GM19324 (cell line): Measurements from ENCODE around the gene FNDC3A.
"Not testable (repeated sequence)": the region's sequence is repeated elsewhere in the genome, so short reads cannot be mapped to it uniquely, and the experiment has no call there.

Source experiments
- ATAC-seq: cut with Tn5 transposase; IDR thresholded peaks from one replicate; pipeline ENCODE4 v1.9.1; 2021; ENCODE audit warnings: mild to moderate bottlenecking, moderate library complexity; ENCODE audit not compliant: unreplicated experiment, low FRiP score

The FNDC3A gene

DNA sequence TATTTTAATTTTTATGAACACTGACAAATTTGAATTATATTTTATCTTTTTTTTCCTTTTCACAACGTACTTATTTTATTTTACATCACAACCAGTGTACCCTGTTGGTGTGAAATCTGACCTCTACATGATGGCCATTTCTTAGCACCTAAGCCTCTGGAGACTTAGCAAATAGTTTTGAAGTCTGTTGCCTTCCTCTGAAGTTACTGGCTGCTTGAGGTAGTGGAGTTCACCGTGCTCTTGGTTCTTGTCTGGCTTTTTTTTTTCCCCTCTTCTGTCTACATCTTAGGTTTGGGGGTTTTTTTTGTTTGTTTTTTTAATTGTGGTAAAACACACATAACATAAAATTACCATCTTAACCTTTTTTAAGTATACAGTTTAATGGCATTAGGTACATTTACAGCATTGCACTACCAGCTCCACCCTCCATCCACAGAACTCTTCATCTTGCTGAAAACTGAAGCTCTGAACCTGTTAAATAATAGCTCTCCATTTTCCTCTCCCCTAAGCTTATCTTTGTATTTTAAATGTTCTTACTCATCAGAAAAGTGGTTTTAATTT is 150.3 kb downstream of the FNDC3A start:
- ATAC-seq: no peak

- no peak for ATAC-seq
Observed at GRCh38 chr13:49132479-49133002, 156.8 kb downstream of the FNDC3A start.

GRCh38 chr13:49134305-49134704 is 158.6 kb downstream of the FNDC3A start:
- ATAC-seq: no peak

- ATAC-seq: not testable (repeated sequence)
Observed at GRCh38 chr13:49137138-49137643, 161.5 kb downstream of the FNDC3A start.

DNA sequence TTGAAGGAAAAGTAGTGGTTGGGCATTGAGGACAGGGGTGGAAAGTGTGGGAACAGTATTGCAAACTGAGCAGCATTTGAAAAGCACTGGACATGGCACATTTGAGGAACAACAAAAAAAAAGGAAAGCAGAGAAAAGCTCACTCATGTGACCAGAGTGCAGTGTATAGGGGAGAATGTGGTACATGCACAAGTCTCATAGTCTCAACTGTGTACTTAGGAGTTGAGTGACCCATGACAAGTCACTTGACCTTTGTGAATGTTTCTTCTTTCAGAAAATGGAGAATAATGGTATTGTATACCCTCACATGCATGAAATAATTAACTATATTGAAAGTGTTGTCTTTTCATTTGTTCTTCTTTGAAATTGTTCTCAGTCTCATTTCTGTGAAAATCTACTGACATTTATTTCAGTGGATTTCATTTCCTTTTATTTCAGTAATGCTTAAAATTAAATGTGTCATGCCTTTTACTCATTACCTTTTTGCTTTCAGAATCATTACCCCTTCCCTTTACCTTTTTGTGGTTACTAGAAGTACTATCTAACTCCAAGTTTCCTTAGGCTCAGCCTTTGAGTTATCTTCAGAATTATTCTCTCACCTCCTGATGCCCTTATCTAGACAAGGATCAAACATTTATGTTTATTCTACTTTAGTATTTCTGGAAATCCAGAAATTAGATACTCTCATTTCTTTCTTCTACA is 165.3 kb downstream of the FNDC3A start:
- ATAC-seq: no peak

GRCh38 chr13:49146950-49147355 is 171.2 kb downstream of the FNDC3A start:
- ATAC-seq: no peak

- ATAC-seq: no peak
Observed at GRCh38 chr13:49148405-49148804, 172.7 kb downstream of the FNDC3A start.

DNA sequence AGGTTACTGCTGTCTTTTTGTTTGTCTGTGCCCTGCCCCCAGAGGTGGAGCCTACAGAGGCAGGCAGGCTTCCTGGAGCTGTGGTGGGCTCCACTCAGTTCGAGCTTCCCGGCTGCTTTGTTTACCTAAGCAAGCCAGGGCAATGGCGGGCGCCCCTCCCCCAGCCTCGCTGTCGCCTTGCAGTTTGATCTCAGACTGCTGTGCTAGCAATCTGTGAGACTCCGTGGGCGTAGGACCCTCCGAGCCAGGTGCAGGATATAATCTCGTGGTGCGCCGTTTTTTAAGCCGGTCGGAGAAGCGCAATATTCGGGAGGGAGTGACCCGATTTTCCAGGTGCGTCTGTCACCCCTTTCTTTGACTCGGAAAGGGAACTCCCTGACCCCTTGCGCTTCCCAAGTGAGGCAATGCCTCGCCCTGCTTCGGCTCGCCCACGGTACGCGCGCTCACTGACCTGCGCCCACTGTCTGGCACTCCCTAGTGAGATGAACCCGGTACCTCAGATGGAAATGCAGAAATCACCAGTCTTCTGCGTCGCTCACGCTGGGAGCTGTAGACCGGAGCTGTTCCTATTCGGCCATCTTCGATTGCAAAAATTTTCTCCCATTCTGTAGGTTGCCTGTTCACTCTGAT is 182.4 kb downstream of the FNDC3A start:
- not testable (repeated sequence) for ATAC-seq

DNA sequence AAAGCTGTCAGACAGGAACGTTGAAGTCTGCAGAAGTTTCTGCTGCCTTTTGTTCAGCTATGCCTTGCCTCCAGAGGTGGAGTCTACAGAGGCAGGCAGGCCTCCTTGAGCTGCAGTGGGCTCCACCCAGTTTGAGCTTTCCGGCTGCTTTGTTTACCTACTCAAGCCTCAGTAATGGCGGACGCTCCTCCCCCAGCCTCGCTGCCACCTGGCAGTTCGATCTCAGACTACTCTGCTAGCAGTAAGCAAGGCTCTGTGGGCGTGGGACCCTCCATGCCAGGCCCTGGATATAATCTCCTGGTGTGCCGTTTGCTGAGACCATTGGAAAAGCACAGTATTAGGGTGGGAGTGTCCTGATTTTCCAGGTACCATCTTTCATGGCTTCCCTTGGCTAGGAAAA is 187.4 kb downstream of the FNDC3A start:
- ATAC-seq: not testable (repeated sequence)

GRCh38 chr13:49164712-49165111 is 189.0 kb downstream of the FNDC3A start:
- no peak for ATAC-seq

- ATAC-seq: no peak
Observed at GRCh38 chr13:49165798-49166752, 190.4 kb downstream of the FNDC3A start.

- ATAC-seq: no peak
Observed at GRCh38 chr13:49171359-49171758, 195.6 kb downstream of the FNDC3A start.

DNA sequence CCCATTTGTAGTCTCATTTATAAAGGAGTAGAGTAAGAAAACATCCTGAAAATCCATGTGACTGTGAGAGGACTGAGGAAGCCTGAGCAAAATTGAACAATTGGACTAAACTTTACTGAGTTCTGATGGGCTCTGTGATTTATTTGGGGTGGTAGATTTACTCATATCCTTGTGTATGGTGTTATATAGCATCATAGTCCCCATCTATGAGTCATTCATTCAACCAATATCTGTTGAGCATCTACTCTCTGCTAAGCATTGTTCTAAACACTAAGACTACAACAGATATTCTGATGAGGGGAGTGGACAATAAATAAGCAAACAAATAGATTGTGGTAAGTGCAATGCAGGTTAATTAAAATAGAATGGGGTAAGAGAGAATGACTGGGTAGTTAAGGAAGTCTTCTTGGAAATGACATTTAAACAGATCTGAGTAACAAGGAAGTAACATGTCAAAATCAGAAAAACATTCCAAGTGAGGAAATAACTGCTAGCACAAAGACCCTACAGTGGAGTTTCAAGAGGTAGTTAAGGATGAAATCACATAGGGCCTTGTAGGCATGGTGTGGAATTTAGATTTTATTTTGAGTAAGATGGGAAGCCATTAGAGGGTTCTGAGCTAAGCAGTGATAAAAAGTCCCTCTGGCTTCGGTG is 208.1 kb downstream of the FNDC3A start:
- ATAC-seq: no peak

GRCh38 chr13:49184621-49185020 is 208.9 kb downstream of the FNDC3A start:
- ATAC-seq: no peak

- no peak for ATAC-seq
Observed at GRCh38 chr13:49185264-49185663, 209.6 kb downstream of the FNDC3A start.

DNA sequence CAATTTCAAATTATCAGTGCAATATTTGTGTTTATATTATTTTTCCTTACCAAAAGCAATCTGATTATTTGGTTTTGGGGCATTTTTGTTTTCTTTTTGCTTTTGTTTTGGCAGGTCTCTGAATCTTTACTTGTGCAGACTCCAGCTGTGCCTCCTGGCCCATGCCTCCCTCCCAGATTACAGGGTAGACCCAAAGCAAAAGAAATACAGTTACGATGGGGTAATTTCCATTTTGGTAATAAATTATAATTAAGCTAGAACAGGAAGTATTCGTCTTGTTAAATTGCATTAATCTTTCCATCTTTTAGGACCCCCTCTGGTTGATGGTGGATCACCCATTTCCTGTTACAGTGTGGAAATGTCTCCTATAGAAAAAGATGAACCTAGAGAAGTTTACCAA is 215.2 kb downstream of the FNDC3A start:
- ATAC-seq: no peak

- ATAC-seq: no peak
Observed at GRCh38 chr13:49206641-49207040, 230.9 kb downstream of the FNDC3A start.

GRCh38 chr13:49208619-49209018 is 232.9 kb downstream of the FNDC3A start:
- no peak for ATAC-seq

- no peak for ATAC-seq
Observed at GRCh38 chr13:49210114-49210513, 234.4 kb downstream of the FNDC3A start.

DNA sequence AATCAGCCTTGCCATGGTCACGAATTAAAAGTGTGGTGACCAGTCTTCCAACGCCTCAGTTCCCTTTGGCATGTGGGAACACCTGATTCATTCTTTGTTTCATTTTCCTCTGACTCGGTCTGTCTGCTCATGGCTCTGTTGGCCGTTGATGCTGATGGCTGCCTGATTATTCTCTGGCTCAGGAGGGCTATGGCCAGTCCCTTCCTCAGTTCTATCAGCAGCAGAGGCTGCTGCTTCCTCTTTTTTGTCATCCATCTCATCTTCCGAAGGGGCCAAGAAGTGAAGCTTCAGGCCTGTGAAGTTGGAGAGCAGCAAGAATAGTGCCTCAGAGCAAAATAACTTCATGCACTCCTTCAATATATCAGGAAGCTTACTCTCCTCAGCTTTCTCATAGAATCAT is 235.0 kb downstream of the FNDC3A start:
- no peak for ATAC-seq
